ENCODE results near the gene MSRB2. TPM values are rescaled to one million over a fixed set of nuclear protein-coding genes. Genes with fewer than 3 reads are reported as not detected.

The MSRB2 gene
- total RNA-seq, 1 donor from 2014 or later: 31.3 TPM

DNA sequence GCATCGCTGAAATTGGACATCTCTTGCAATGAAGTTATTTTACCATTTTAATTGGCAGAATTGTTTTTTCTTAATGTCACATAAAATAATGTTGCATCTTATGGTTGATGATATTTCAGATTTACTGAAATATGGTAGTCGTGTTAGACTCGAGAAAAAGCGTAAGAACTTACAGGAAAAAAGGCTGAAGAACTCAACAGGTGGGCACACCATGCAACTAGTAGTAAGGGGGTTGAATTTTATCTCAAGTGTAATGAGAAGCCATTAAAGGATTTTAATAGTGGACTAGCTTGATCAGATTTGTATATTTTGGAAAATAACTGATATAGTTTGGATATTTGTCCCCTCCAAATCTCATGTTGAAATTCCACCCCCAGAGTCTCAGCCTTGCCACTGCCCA, 41.1 kb downstream of the MSRB2 start:
- no peak overlapping the region for H3K27ac Mint-ChIP-seq (ENCODE audit: unreplicated experiment)
- peaks cover 4% of the 10 kb centered on the region for H3K9me3 Mint-ChIP-seq (ENCODE audit: unreplicated experiment)
- peaks cover 15% of the 10 kb centered on the region for H3K36me3 Mint-ChIP-seq (ENCODE audit: unreplicated experiment)
- no peak for DNase-seq
- TF ChIP-seq, protein P1, sequence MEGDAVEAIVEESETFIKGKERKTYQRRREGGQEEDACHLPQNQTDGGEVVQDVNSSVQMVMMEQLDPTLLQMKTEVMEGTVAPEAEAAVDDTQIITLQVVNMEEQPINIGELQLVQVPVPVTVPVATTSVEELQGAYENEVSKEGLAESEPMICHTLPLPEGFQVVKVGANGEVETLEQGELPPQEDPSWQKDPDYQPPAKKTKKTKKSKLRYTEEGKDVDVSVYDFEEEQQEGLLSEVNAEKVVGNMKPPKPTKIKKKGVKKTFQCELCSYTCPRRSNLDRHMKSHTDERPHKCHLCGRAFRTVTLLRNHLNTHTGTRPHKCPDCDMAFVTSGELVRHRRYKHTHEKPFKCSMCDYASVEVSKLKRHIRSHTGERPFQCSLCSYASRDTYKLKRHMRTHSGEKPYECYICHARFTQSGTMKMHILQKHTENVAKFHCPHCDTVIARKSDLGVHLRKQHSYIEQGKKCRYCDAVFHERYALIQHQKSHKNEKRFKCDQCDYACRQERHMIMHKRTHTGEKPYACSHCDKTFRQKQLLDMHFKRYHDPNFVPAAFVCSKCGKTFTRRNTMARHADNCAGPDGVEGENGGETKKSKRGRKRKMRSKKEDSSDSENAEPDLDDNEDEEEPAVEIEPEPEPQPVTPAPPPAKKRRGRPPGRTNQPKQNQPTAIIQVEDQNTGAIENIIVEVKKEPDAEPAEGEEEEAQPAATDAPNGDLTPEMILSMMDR (IDR thresholded peaks at IDR 0.05; ENCODE audit: partially characterized antibody, unreplicated experiment): no peak
- peaks cover 6% of the 10 kb centered on the region for H3K27me3 Mint-ChIP-seq (ENCODE audit: unreplicated experiment)
- no peaks in the 10 kb centered on the region for H3K4me1 Mint-ChIP-seq (ENCODE audit: low read depth, unreplicated experiment)
- H3K4me3 Mint-ChIP-seq (ENCODE audit: unreplicated experiment): no peak overlapping the region

GRCh38 chr10:23139677-23140076, 44.3 kb downstream of the MSRB2 start:
- Mint-ChIP-seq H3K9me3 (ENCODE audit: unreplicated experiment) (peaks cover 1% of the 10 kb centered on the region), H3K27me3 (ENCODE audit: unreplicated experiment) (peaks cover 6% of the 10 kb centered on the region), H3K4me3 (ENCODE audit: unreplicated experiment) (no peak overlapping the region), H3K27ac (ENCODE audit: unreplicated experiment) (no peak overlapping the region), H3K36me3 (ENCODE audit: unreplicated experiment) (peaks cover 15% of the 10 kb centered on the region), H3K4me1 (ENCODE audit: low read depth, unreplicated experiment) (no peaks in the 10 kb centered on the region)
- TF ChIP-seq, protein P1 (IDR thresholded peaks at IDR 0.05; ENCODE audit: partially characterized antibody, unreplicated experiment): no peak
- DNase-seq: no peak

DNA sequence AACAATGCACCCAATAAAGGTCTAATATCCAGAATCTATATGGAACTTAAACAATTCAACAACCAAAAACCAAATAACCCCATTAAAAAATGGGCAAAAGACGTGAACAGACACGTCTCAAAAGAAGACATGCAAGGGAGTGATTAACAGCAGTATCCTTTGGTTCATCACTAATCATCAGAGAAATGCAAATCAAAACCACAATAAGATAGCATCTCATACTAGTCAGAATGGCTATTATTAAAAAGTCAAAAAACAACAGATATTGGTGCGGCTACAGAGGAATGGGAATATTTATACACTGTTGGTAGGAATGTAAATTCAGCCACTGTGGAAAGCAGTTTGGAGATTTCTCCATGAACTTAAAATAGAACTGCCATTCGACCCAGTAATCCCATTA, 46.6 kb downstream of the MSRB2 start:
- peaks cover 1% of the 10 kb centered on the region for H3K9me3 Mint-ChIP-seq (ENCODE audit: unreplicated experiment)
- H3K4me1 Mint-ChIP-seq (ENCODE audit: low read depth, unreplicated experiment): no peaks in the 10 kb centered on the region
- no peak overlapping the region for H3K27ac Mint-ChIP-seq (ENCODE audit: unreplicated experiment)
- peaks cover 5% of the 10 kb centered on the region for H3K36me3 Mint-ChIP-seq (ENCODE audit: unreplicated experiment)
- no peak overlapping the region for H3K4me3 Mint-ChIP-seq (ENCODE audit: unreplicated experiment)
- TF ChIP-seq, protein P1 (IDR thresholded peaks at IDR 0.05; ENCODE audit: partially characterized antibody, unreplicated experiment): no peak
- H3K27me3 Mint-ChIP-seq (ENCODE audit: unreplicated experiment): peaks cover 6% of the 10 kb centered on the region
- DNase-seq: no peak

DNA sequence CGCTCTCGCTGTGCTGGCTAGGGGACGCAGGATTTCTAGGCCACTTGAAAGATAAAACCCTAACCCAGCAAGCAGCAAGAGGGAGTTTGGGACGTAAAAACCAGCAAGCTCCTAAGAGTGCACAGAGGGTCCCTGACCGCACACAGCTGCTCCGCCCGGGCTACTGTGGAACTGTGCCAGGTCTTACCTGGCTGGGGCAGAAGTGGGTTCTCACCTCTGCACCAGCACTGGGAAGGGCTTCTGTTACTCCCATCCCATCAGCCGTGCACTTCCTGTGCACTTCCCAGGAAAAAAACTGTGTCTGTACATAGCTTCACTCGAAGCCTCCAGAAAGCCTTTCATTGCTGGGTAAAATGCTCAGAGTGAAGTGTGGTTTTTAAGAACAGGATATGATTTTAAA, 50.9 kb downstream of the MSRB2 start:
- DNase-seq: no peak
- Mint-ChIP-seq H3K4me1 (ENCODE audit: low read depth, unreplicated experiment) (no peaks in the 10 kb centered on the region), H3K9me3 (ENCODE audit: unreplicated experiment) (no peaks in the 10 kb centered on the region), H3K4me3 (ENCODE audit: unreplicated experiment) (no peak overlapping the region), H3K36me3 (ENCODE audit: unreplicated experiment) (no peaks in the 10 kb centered on the region), H3K27ac (ENCODE audit: unreplicated experiment) (no peak overlapping the region), H3K27me3 (ENCODE audit: unreplicated experiment) (no peaks in the 10 kb centered on the region)
- TF ChIP-seq, protein P1 (IDR thresholded peaks at IDR 0.05; ENCODE audit: partially characterized antibody, unreplicated experiment): no peak

DNA sequence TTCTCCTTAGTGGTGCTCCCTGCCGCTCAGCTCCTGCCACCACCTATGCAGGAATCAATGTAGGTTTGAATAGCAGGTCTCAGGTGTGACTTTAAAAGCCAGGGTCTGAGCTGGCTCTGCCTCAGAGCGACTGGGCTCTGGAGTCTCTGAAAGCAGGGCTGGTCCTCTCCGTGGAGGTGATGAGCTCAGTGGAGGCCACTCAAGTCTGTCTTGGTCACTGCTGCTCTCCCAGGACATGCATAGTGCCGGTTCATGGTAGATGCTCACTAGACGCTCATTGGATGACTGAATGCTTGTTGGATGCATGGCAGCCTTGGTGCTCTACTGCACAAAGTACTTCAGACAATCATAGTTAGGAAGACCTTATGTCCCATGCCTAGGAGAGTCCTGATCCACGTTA, 51.7 kb downstream of the MSRB2 start:
- no peak for DNase-seq
- Mint-ChIP-seq H3K4me1 (ENCODE audit: low read depth, unreplicated experiment) (no peaks in the 10 kb centered on the region), H3K27ac (ENCODE audit: unreplicated experiment) (no peak overlapping the region), H3K9me3 (ENCODE audit: unreplicated experiment) (no peaks in the 10 kb centered on the region), H3K36me3 (ENCODE audit: unreplicated experiment) (no peaks in the 10 kb centered on the region), H3K27me3 (ENCODE audit: unreplicated experiment) (no peaks in the 10 kb centered on the region), H3K4me3 (ENCODE audit: unreplicated experiment) (no peak overlapping the region)
- TF ChIP-seq, protein P1 (IDR thresholded peaks at IDR 0.05; ENCODE audit: partially characterized antibody, unreplicated experiment): no peak

Measured in glutamatergic neuron (in vitro differentiated cells).